Activated T-cell treated with anti-CD3 and anti-CD28 coated beads for 4 hours (primary cell): ENCODE data around the gene DYNLT1.
A peak's percentile ranks its signal among the peaks of the same experiment; 100 is the strongest.
"Not testable (repeated sequence)": the region's sequence is repeated elsewhere in the genome, so short reads cannot be mapped to it uniquely, and the experiment has no call there.

Experiments
- DNase-seq: peaks from one replicate; pipeline ENCODE4 v3.0.0-alpha.2; 2020

The DYNLT1 gene

GRCh38 chr6:158662954-158663624 is 18.5 kb upstream of the DYNLT1 start:
- DNase-seq, result no peak

- DNase-seq, result no peak
These were observed 18.0 kb upstream of the DYNLT1 start for GRCh38 chr6:158662607-158662953.

DNA sequence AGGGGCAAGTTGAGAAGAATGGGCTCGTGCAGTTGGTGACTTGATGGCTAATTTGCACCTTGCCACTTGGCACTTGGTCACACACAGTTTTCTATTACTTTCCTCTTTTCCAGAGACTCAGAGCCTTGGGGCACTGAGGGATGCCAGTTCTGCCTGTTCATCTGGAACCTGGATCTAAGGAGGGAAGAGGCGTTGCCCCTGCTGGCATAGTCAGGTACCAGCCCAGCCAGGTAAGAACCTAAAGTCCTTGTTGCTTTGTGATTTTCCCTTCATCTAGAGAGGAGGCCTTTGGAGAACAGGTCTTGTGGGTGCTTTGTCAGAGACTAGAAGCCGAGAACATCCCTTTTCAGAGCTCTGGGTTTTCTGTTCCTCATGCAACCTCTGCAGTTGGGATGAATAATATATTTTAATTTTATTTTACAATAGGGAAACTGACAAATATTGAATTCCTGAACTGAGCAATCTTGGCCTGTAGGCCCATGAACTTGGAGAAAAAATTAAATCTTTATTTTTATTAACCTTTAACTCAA is 16.7 kb upstream of the DYNLT1 start:
- no peak for DNase-seq

GRCh38 chr6:158660333-158660754 is 15.8 kb upstream of the DYNLT1 start:
- no peak for DNase-seq

DNA sequence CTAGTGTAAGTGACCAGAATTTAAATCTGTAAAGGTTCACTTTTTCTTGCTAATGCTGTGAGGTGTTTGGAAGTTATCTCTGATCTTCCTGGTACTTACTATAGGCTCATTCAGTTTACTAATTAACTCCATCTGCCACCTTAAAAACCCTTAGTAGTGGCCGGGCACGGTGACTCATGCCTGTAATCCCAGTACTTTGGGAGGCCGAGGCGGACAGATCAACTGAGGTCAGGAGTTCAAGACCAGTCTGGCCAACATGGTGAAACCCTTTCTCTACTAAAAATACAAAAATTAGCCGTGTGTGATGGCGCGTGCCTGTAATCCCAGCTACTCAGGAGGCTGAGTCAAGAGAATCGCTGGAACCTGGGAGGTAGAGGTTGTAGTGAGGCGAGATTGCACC is 12.4 kb upstream of the DYNLT1 start:
- not testable (repeated sequence) for DNase-seq

- DNase-seq, result no peak
These were observed 11.3 kb upstream of the DYNLT1 start for GRCh38 chr6:158655569-158656450.

GRCh38 chr6:158654960-158655489 is 10.5 kb upstream of the DYNLT1 start:
- no peak for DNase-seq

GRCh38 chr6:158654498-158654897 is 10.0 kb upstream of the DYNLT1 start:
- no peak for DNase-seq

GRCh38 chr6:158653577-158654354 is 9.2 kb upstream of the DYNLT1 start:
- DNase-seq, result peak; percentile 78

GRCh38 chr6:158651981-158652737 is 7.6 kb upstream of the DYNLT1 start:
- DNase-seq, result not testable (repeated sequence)

GRCh38 chr6:158649289-158650143 is 5.0 kb upstream of the DYNLT1 start, which contains the start of gene SYTL3:
TSS of gene SYTL3 (plus strand) at chr6:158650054. CDS start at chr6:158663269, 13,215 bp downstream.
- DNase-seq, result no peak

DNA sequence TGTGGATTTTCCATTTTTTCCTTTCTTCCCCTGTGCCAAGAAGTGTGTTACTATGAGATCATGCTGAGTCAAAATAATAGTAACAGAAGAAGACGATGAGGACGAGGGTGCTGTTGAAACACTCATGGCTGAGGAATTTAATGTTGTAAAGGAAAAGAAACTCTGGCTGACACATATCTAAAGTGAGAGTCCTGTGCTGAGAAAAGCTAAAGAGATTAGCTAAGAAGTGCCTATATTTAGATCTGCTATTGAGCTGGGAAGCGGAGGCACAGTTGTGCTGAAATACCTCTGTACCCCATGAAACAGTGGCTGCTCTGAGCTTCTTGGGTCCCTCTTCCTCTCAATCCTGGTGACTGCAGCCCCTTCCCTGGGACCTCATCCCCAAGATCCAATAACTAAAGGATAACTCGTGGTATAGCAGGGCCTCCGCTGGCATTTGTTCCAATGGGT is 4.2 kb upstream of the DYNLT1 start:
- DNase-seq, result no peak

DNA sequence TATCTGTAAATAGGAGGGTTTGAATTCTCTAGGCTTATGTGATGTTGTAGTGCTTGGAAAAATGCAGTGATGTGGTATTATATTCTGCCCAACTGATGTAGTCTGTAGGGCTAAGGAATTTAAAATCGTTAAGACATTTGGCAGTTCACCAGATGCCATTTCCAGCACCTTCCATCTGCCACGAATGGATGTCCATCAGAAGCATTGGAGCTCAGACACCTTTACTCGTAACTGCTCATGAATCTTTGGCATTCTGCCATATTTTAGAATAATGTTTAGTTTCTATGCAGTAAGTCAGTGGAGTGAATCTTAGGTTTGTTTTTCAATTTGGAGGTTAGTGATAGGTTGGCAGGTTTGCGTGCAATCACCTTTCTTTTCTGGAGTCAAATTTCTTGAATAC is 3.0 kb upstream of the DYNLT1 start:
- no peak for DNase-seq

DNA sequence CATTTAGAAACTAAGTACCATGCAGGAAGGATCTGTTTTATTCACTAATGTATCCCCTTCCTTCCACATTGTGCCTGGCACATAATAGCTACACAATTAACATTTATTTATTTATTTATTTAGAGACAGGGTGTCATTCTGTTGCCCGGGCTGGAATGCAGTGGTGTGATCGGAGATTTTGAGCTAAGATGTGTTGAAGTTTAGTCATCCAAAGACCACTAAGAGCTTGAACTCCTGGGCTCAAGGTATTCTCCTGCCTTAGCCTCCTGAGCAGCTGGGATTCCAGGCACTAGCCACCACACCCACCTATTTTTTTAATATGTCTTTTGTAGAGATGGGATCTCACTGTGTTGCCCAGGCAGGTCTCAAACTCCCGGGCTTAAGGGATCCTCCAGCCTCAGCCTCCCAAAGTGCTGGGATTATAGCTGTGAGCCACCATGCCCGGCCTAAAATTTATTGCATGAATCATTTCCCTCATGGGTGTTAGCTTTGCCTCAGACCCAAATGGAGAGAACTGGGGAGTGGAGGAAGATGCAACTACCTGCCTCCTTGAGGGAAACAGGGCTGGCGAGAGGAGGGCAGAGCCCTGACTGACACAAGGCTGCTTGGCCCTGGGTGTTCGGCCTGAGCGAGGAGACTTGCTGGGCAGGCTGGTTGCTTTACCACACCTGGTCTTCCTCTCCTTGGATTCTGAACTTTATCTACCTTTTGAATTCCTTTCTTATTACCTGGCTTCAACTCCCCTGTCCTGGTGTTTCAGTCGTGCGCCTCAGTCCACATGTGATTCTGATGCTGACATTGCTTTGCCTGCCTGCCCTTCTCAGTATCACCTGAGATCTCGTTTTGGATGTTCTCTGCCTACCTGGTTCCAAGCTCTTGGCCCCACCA is 1.7 kb upstream of the DYNLT1 start:
- DNase-seq, result no peak

GRCh38 chr6:158645064-158646022 is 800 bp upstream of the DYNLT1 start:
- DNase-seq, result no peak

DNA sequence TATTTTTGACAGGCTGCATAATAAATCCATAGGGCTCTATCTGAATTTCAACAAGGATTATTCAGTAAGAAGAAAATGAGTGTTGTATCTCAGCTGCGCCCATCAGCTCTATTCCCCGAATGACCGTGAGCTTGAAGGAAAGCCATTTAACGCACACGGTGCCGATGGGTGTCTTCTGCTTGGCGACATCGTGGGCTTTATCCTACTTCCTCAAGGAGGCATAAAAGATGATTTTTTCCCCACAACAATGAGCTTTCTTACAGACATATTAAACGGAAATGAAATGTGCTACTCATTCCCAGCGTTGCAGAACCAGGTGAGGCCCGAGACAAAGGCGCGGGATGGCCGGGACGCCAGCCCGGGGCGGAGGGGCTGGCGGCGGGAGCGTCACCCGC is 710 bp downstream of the DYNLT1 start:
- DNase-seq, result no peak

DNA sequence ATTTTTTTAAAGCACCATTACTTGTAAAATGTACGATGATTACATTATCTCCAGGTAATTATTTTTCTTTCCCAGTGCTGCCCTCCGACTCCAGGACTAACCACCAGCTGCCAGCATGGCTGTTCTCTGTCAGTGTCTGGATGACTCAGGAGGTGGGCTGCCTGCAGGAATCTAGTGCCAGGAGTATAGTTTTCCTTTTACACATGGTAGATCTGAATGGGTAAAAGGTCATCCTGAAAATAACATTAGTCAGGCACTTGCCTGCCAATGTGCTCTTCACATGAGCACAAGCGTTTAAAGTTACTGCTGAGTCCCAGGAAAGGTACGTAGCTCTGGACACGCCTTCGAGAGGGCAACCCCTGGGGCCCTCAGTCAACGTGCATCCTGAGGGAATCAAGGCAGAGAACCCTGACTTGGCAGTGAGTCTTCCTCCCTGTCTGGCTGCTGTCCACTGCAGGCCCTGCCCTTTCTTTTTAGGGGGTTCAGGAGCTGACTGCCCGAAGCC is 2.4 kb downstream of the DYNLT1 start:
- DNase-seq, result no peak

DNA sequence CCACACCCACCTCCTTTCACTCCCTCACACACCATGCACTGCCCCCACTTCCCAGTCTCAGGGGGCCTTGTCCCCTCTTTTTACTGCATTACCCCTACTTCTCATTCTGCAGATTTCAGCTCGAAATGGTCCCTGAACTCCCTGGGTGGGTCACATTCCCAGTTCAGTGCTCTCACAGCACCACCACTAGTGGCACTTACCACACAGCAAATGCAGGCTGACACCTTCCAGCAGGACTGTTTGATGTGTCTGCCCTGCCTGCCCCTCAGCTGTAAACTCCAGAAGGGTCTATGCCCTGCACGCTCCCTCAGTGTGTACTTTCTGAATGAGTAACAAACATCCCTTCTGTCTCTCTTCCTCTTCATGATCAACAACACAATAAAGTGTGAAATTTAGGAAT is 4.0 kb downstream of the DYNLT1 start:
- no peak for DNase-seq

GRCh38 chr6:158639056-158639455 is 5.5 kb downstream of the DYNLT1 start:
- no peak for DNase-seq
